ENCODE results near the gene NGEF. TPM values are rescaled to one million over a fixed set of nuclear protein-coding genes. Genes with fewer than 3 reads are reported as not detected.

Gene NGEF
- total RNA-seq, 3 donors from 2014 or later = 1.6 to 6.3 TPM; not detected in 1

GRCh38 chr2:233042549-233042948 lies 29.5 kb upstream of the NGEF start:
- H3K27ac ChIP-seq = no peak overlapping the region
- H3K36me3 ChIP-seq = no peaks in the 10 kb centered on the region
- no peaks in the 10 kb centered on the region for H3K27me3 ChIP-seq
- intact Hi-C loops (cut with DNase I; ENCODE audit: low total_unique reads) = no loop called here
- no peak overlapping the region for H3K4me3 ChIP-seq
- no peak for DNase-seq (ENCODE audit: low spot score in 2 of 2)
- no peaks in the 10 kb centered on the region for H3K9me3 ChIP-seq
- no peaks in the 10 kb centered on the region for H3K4me1 ChIP-seq
- TF ChIP-seq POLR2AphosphoS5 (IDR thresholded peaks at IDR 0.05) (no peak), POLR2A (IDR thresholded peaks at IDR 0.05) (no peak), CTCF (IDR thresholded peaks at IDR 0.05) (no peak)

DNA sequence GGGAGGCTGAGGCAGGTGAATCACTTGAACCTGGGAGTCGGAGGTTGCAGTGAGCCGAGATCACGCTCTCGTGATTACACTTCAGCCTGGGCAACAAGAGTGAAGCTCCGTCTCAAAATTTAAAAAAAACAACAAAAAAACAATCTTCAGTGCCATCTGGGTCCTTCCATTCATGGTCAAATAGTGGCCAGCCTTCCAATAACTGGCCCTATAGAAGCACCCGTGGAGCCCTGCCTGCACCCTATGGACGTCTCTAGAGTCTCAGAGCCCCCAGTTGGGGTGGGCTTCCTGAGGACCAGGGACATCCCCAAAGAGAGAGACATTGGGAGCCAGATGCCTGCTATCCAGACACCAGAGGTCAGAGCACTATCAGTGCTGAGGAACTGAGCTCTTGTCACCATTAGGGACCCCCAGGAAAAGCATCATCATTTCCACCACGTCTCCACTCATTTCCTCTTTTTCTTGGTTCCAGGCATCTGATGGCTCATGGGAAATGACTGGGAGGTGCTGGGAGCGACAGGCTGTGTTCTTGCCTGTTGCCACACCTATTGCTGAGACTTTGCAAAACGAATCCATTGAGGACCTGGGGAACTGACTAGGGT lies 28.8 kb upstream of the NGEF start:
- intact Hi-C loops (cut with DNase I; ENCODE audit: low total_unique reads) = no loop called here
- no peaks in the 10 kb centered on the region for H3K9me3 ChIP-seq
- H3K27me3 ChIP-seq = no peaks in the 10 kb centered on the region
- H3K27ac ChIP-seq = no peak overlapping the region
- H3K4me1 ChIP-seq = no peaks in the 10 kb centered on the region
- TF ChIP-seq CTCF (IDR thresholded peaks at IDR 0.05) = no peak
- no peak for TF ChIP-seq POLR2A (IDR thresholded peaks at IDR 0.05)
- no peak for TF ChIP-seq POLR2AphosphoS5 (IDR thresholded peaks at IDR 0.05)
- no peak overlapping the region for H3K4me3 ChIP-seq
- no peak for DNase-seq (ENCODE audit: low spot score in 2 of 2)
- H3K36me3 ChIP-seq = no peaks in the 10 kb centered on the region

GRCh38 chr2:233040571-233040970 lies 27.5 kb upstream of the NGEF start:
- no peaks in the 10 kb centered on the region for H3K36me3 ChIP-seq
- H3K27me3 ChIP-seq = no peaks in the 10 kb centered on the region
- H3K4me3 ChIP-seq = no peak overlapping the region
- TF ChIP-seq POLR2AphosphoS5 (IDR thresholded peaks at IDR 0.05) (no peak), CTCF (IDR thresholded peaks at IDR 0.05) (no peak), POLR2A (IDR thresholded peaks at IDR 0.05) (no peak)
- H3K9me3 ChIP-seq = no peaks in the 10 kb centered on the region
- intact Hi-C loops (cut with DNase I; ENCODE audit: low total_unique reads) = no loop called here
- H3K4me1 ChIP-seq = no peaks in the 10 kb centered on the region
- DNase-seq (ENCODE audit: low spot score in 2 of 2) = no peak
- no peak overlapping the region for H3K27ac ChIP-seq

GRCh38 chr2:233039846-233040530 lies 26.9 kb upstream of the NGEF start:
- H3K27me3 ChIP-seq = no peaks in the 10 kb centered on the region
- no peaks in the 10 kb centered on the region for H3K36me3 ChIP-seq
- no peaks in the 10 kb centered on the region for H3K4me1 ChIP-seq
- no peak overlapping the region for H3K27ac ChIP-seq
- no peak for DNase-seq (ENCODE audit: low spot score in 2 of 2)
- H3K9me3 ChIP-seq = no peaks in the 10 kb centered on the region
- TF ChIP-seq CTCF (IDR thresholded peaks at IDR 0.05) = no peak
- no peak for TF ChIP-seq POLR2A (IDR thresholded peaks at IDR 0.05)
- TF ChIP-seq POLR2AphosphoS5 (IDR thresholded peaks at IDR 0.05) = no peak
- intact Hi-C loops (cut with DNase I; ENCODE audit: low total_unique reads) = no loop called here
- H3K4me3 ChIP-seq = no peak overlapping the region

DNA sequence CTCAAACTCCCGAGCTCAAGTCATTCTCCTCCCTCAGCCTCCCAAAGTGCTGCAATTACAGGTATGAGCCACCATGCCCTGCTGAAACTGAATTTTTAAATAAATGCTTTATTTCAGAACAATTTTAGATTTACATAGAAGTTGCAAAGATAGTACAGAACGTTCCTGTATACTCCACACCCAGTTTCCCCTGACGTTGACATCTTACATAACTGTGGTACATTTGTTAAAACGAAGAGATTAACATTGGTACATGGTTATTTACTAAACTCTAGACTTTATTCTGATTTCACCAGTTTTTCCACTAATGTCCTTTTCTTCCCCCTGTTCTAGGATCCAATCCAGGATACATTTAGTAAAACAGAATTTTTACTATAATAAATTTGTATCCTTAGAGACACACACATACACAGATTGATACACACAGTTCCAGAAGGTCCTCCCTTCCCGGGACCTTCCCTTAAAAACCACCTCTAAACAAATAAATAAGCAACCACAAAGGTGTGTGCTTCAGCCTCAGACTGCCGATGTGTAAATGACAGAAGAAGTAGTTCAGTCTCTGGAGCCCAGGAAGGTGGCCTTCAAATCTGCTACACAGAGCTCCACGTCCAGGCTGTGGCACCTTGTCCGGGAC lies 26.3 kb upstream of the NGEF start:
- H3K4me3 ChIP-seq = no peak overlapping the region
- no peaks in the 10 kb centered on the region for H3K4me1 ChIP-seq
- no peaks in the 10 kb centered on the region for H3K9me3 ChIP-seq
- intact Hi-C loops (cut with DNase I; ENCODE audit: low total_unique reads) = no loop called here
- TF ChIP-seq POLR2A (IDR thresholded peaks at IDR 0.05) (no peak), POLR2AphosphoS5 (IDR thresholded peaks at IDR 0.05) (no peak), CTCF (IDR thresholded peaks at IDR 0.05) (no peak)
- no peaks in the 10 kb centered on the region for H3K27me3 ChIP-seq
- no peak for DNase-seq (ENCODE audit: low spot score in 2 of 2)
- no peak overlapping the region for H3K27ac ChIP-seq
- H3K36me3 ChIP-seq = no peaks in the 10 kb centered on the region
